Inflammatory macrophage treated with lipopolysaccharide for 4 hours (primary cell): Measurements from ENCODE around the gene NEDD9.

Source experiments
- DNase-seq: peaks from one replicate; pipeline ENCODE4 v3.0.0-alpha.2; 2020

NEDD9 gene

GRCh38 chr6:11172501-11173327 is 59.8 kb downstream of the NEDD9 start:
- DNase-seq, result peak; percentile 38

- DNase-seq, result no peak
Observed at GRCh38 chr6:11171952-11172351, 60.5 kb downstream of the NEDD9 start.

- DNase-seq, result no peak
Observed at GRCh38 chr6:11168091-11168635, 64.3 kb downstream of the NEDD9 start.

GRCh38 chr6:11166948-11167347 is 65.5 kb downstream of the NEDD9 start:
- no peak for DNase-seq

GRCh38 chr6:11164717-11165646 is 67.5 kb downstream of the NEDD9 start:
- DNase-seq, result no peak

GRCh38 chr6:11163932-11164331 is 68.5 kb downstream of the NEDD9 start:
- no peak for DNase-seq

- no peak for DNase-seq
Observed at GRCh38 chr6:11162262-11162661, 70.2 kb downstream of the NEDD9 start.

GRCh38 chr6:11161031-11161956 is 71.2 kb downstream of the NEDD9 start:
- no peak for DNase-seq

GRCh38 chr6:11160199-11160598 is 72.3 kb downstream of the NEDD9 start:
- DNase-seq, result no peak

- DNase-seq, result no peak
Observed at GRCh38 chr6:11155589-11155988, 76.9 kb downstream of the NEDD9 start.

GRCh38 chr6:11153447-11153846 is 79.0 kb downstream of the NEDD9 start:
- no peak for DNase-seq

- DNase-seq, result no peak
Observed at GRCh38 chr6:11152581-11152980, 79.9 kb downstream of the NEDD9 start.

- no peak for DNase-seq
Observed at GRCh38 chr6:11151488-11151887, 81.0 kb downstream of the NEDD9 start.

GRCh38 chr6:11149551-11149950 is 82.9 kb downstream of the NEDD9 start:
- DNase-seq, result no peak

- no peak for DNase-seq
Observed at GRCh38 chr6:11146117-11146826, 86.2 kb downstream of the NEDD9 start.

- peak; percentile 83 for DNase-seq
Observed at GRCh38 chr6:11144393-11144851, 88.0 kb downstream of the NEDD9 start.

- DNase-seq, result peak; percentile 97
Observed at GRCh38 chr6:11143394-11144371, 88.8 kb downstream of the NEDD9 start.

- DNase-seq, result peak; percentile 55
Observed at GRCh38 chr6:11142296-11143027, 90.0 kb downstream of the NEDD9 start.

GRCh38 chr6:11141295-11141694 is 91.2 kb downstream of the NEDD9 start:
- DNase-seq, result peak; percentile 44

GRCh38 chr6:11140056-11140455 is 92.4 kb downstream of the NEDD9 start:
- DNase-seq, result no peak
